A549 (cell line): ENCODE measurements around the gene CD47. TPM values are rescaled to one million over a fixed set of nuclear protein-coding genes. Genes with fewer than 3 reads are reported as not detected.

Source experiments
- ATAC-seq, 2 experiments: fragments of 200-7000 bp in 1 of 2; fragments of >200 bp in 1 of 2; cut with Nextera tagmentation in 1 of 2; cut with Tn5 transposase in 1 of 2; 3 replicates each; pipeline versions ENCODE4 v1.8.0 to v1.9.1; 2018 to 2020; ENCODE audit warnings: mild to moderate bottlenecking in 1 of 2, moderate library complexity in 1 of 2
- CTCF ChIA-PET: fragments of 300-600 bp; sonication (Branson Sonifier 250); formaldehyde crosslinking; extraction: SDS; loops from one replicate; lab custom pipeline; 2021; ENCODE audit warnings: antibody characterized with exemption, inconsistent platforms; lab: Yijun Ruan, JAX
- POLR2A ChIA-PET: fragments of 350-600 bp; formaldehyde crosslinking; extraction: SDS; loops from one replicate; lab custom pipeline; 2021; ENCODE audit warnings: antibody characterized with exemption, inconsistent platforms; lab: Yijun Ruan, JAX
- DNase-seq, 2 experiments: peaks; one replicate each; pipeline versions ENCODE4 v3.0.0 to v3.0.0-alpha.2; 2011 to 2016; ENCODE audit warnings: low read depth in 1 of 2, low spot score in 1 of 2
- FAIRE-seq: peaks from 2 replicates; lab custom pipeline; 2011; peaks lifted over from hg19 to GRCh38; lab: Jason Lieb, UNC
- H3K27ac ChIP-seq, 2 experiments: fragments of >200 bp; sonication (Bioruptor Twin); formaldehyde crosslinking; 3 replicates each; pipeline ENCODE4 v1.5.1; 2016 to 2017
- H3K4me1 ChIP-seq: fragments of >200 bp; sonication (Bioruptor Twin); formaldehyde crosslinking; 3 replicates; pipeline ENCODE4 v1.6.1; 2016
- H3K4me2 ChIP-seq: fragments of >200 bp; sonication (Bioruptor Twin); formaldehyde crosslinking; 3 replicates; pipeline ENCODE4 v1.6.1; 2016
- H3K4me3 ChIP-seq: fragments of >200 bp; sonication (Bioruptor Twin); formaldehyde crosslinking; 3 replicates; pipeline ENCODE4 v1.5.1; 2016
- H3K9me3 ChIP-seq: fragments of >200 bp; sonication (Bioruptor Twin); formaldehyde crosslinking; 3 replicates; pipeline ENCODE4 v1.6.1; 2016
- CEBPB ChIP-seq, 2 experiments: fragments of >200 bp in 1 of 2; sonication (Bioruptor Twin) in 1 of 2; formaldehyde crosslinking in 1 of 2; IDR thresholded peaks; 2 replicates each; pipeline ENCODE4 v1.6.1; 2012 to 2016
- CHD2 ChIP-seq: fragments of 150-350 bp; IDR thresholded peaks from 2 replicates; pipeline ENCODE4 v1.6.1; 2014; ENCODE audit warnings: low read length; ENCODE audit not compliant: partially characterized antibody
- E2F6 ChIP-seq: IDR thresholded peaks from 2 replicates; pipeline ENCODE4 v1.6.1; 2012; ENCODE audit warnings: low read depth, borderline replicate concordance
- ELK1 ChIP-seq: fragments of 150-350 bp; IDR thresholded peaks from 2 replicates; pipeline ENCODE4 v1.6.1; 2014; ENCODE audit warnings: low read depth, mild to moderate bottlenecking, low read length
- GATA3 ChIP-seq: IDR thresholded peaks from 2 replicates; pipeline ENCODE4 v1.6.1; 2012; ENCODE audit warnings: borderline replicate concordance
- HDAC2 ChIP-seq: fragments of 200-600 bp; sonication (generic); IDR thresholded peaks from 2 replicates; pipeline ENCODE4 v1.6.1; 2016
- HES2 ChIP-seq: fragments of >200 bp; sonication (Bioruptor Twin); formaldehyde crosslinking; IDR thresholded peaks from 2 replicates; pipeline ENCODE4 v1.6.1; 2016
- HOXB5 ChIP-seq: fragments of 250-450 bp; sonication (Bioruptor Pico); IDR thresholded peaks from 2 replicates; pipeline ENCODE4 v1.5.0; 2020; ENCODE audit warnings: mild to moderate bottlenecking, moderate library complexity
- KDM1A ChIP-seq: fragments of 200-600 bp; sonication (generic); IDR thresholded peaks from 2 replicates; pipeline ENCODE4 v1.6.1; 2016; ENCODE audit warnings: low read depth, mild to moderate bottlenecking
- KDM5A ChIP-seq: fragments of 200-600 bp; sonication (generic); IDR thresholded peaks from 2 replicates; pipeline ENCODE4 v1.6.1; 2016; ENCODE audit warnings: antibody characterized with exemption, mild to moderate bottlenecking
- NFE2L2 ChIP-seq: fragments of 150-350 bp; conservative IDR thresholded peaks from 2 replicates; pipeline ENCODE4 v1.6.1; 2014; ENCODE audit warnings: low read length
- NPAS2 ChIP-seq: fragments of 250-450 bp; sonication (Bioruptor Pico); IDR thresholded peaks from 2 replicates; pipeline ENCODE4 v1.8.0; 2022; ENCODE audit warnings: mild to moderate bottlenecking, moderate library complexity, borderline replicate concordance
- RCOR1 ChIP-seq: fragments of 150-350 bp; IDR thresholded peaks from 2 replicates; pipeline ENCODE4 v1.6.1; 2014; ENCODE audit warnings: antibody characterized with exemption, low read length, low read depth
- TFCP2L1 ChIP-seq: fragments of 250-450 bp; sonication (Bioruptor Pico); IDR thresholded peaks from 2 replicates; pipeline ENCODE4 v1.5.0; 2021; ENCODE audit warnings: mild to moderate bottlenecking
- ZC3H11A ChIP-seq: fragments of 450-650 bp; IDR thresholded peaks from 2 replicates; pipeline ENCODE4 v1.6.1; 2014; ENCODE audit warnings: antibody characterized with exemption, mild to moderate bottlenecking
- ZFP36 ChIP-seq: fragments of 450-650 bp; IDR thresholded peaks from 2 replicates; pipeline ENCODE4 v1.6.1; 2014; ENCODE audit warnings: borderline replicate concordance; ENCODE audit not compliant: partially characterized antibody
- ZNF302 ChIP-seq: fragments of 250-450 bp; sonication (Bioruptor Pico); IDR thresholded peaks from 2 replicates; pipeline ENCODE4 v1.9.0; 2021; ENCODE audit warnings: inconsistent platforms, mild to moderate bottlenecking, moderate library complexity
- ZSCAN20 ChIP-seq: fragments of 250-450 bp; sonication (Bioruptor Pico); IDR thresholded peaks from 2 replicates; pipeline ENCODE4 v1.8.0; 2022; ENCODE audit warnings: mild to moderate bottlenecking, moderate library complexity
- WGBS: methylation state at CpG from one replicate; pipeline ENCODE4 v1.1.6; 2017; ENCODE audit errors: missing lambda C conversion rate; 5-methylcytosine and 5-hydroxymethylcytosine counted together
- polyA plus RNA-seq, 4 experiments: library from polyadenylated mRNA; depleted of rRNA in 3 of 4; stranded (reverse); fragments of >200 nt; fragmentation: RNase III in 1 of 4; extraction: RNeasy Plus Mini Kit Qiagen cat#74134 plus additional on column Dnase treatment in 1 of 4; gene quantifications; 2 replicates in 3 of 4; 3 replicates in 1 of 4; pipeline ENCODE4 v1.2.3, GENCODE V29; 2011 to 2017

CD47 gene
- polyA plus RNA-seq, 2 of the 4 experiments (the other 2 are of a cell fraction), result 31.0 to 35.9 TPM

GRCh38 chr3:108060331-108060730 is 30.5 kb downstream of the CD47 start (continued):
- TF ChIP-seq HES2, result no peak
- TF ChIP-seq KDM1A, result no peak
- TF ChIP-seq NPAS2 (CRISPR knock-in tag), result no peak
- TF ChIP-seq, all 56 proteins: peak for 0

- Histone ChIP-seq H3K4me2 (no peak overlapping the region), H3K4me1 (no peaks in the 10 kb centered on the region), H3K4me3 (no peak overlapping the region), H3K27ac (no peak overlapping the region), H3K9me3 (no peaks in the 10 kb centered on the region)
- ATAC-seq (no peak), DNase-seq (no peak), FAIRE-seq (no peak)
- POLR2A ChIA-PET, result no interaction called here
- no peak for TF ChIP-seq HES2
- CTCF ChIA-PET, result no interaction called here
- WGBS, result 89% methylated on average over 3 of the region's 3 CpGs
Measured at GRCh38 chr3:108055931-108056330, 34.9 kb downstream of the CD47 start.

- H3K9me3 ChIP-seq, result no peaks in the 10 kb centered on the region
- H3K4me3 ChIP-seq, result no peak overlapping the region
- H3K27ac ChIP-seq, result no peak overlapping the region
- FAIRE-seq (no peak), ATAC-seq (no peak), DNase-seq (no peak)
- ChIA-PET POLR2A (no interaction called here), CTCF (no interaction called here)
- H3K4me1 ChIP-seq, result no peaks in the 10 kb centered on the region
- WGBS, result 62% methylated on average over 2 of the region's 2 CpGs
- TF ChIP-seq CHD2 (no peak), RCOR1 (no peak), ZSCAN20 (CRISPR knock-in tag) (no peak), ELK1 (no peak), TFCP2L1 (CRISPR knock-in tag) (no peak)
- H3K4me2 ChIP-seq, result no peak overlapping the region
Measured at GRCh38 chr3:108054935-108055334, 35.9 kb downstream of the CD47 start.

- Histone ChIP-seq H3K4me2 (no peak overlapping the region), H3K9me3 (no peaks in the 10 kb centered on the region), H3K4me1 (no peaks in the 10 kb centered on the region), H3K27ac (no peak overlapping the region), H3K4me3 (no peak overlapping the region)
- POLR2A ChIA-PET, result interaction anchor here (0.5 kb wide), 1 partner anchor 180 kb away, joined by 3 read pairs; no protein-coding TSS in a partner anchor
- ATAC-seq, result no peak
- CTCF ChIA-PET, result no interaction called here
- 91% methylated on average over 2 of the region's 2 CpGs for WGBS
- no peak for FAIRE-seq
- TF ChIP-seq HOXB5 (CRISPR knock-in tag) (no peak), TFCP2L1 (CRISPR knock-in tag) (no peak), GATA3 (no peak), ELK1 (no peak), HES2 (no peak), ZNF302 (no peak), CHD2 (no peak), HDAC2 (no peak), NFE2L2 (no peak), E2F6 (no peak), KDM5A (no peak), ZC3H11A (no peak), ZFP36 (no peak), CEBPB (IDR thresholded peaks at IDR 0.05) (no peak)
- no peak for DNase-seq
Measured at GRCh38 chr3:108053483-108053882, 37.3 kb downstream of the CD47 start.
